Muscle of leg (tissue), 11 donors: ENCODE measurements around the gene CCDC9. TPM values are rescaled to one million over a fixed set of nuclear protein-coding genes. Genes with fewer than 3 reads are reported as not detected.
"Not testable (repeated sequence)": the region's sequence is repeated elsewhere in the genome, so short reads cannot be mapped to it uniquely, and the experiment has no call there.

Experiments used
- DNase-seq: peaks from one replicate; pipeline ENCODE4 v3.0.0; 2013
- H3K27ac ChIP-seq: one replicate; pipeline ENCODE4 v1.5.1; 2013; ENCODE audit warnings: mild to moderate bottlenecking, low read length, control low read depth
- H3K27me3 ChIP-seq: one replicate; pipeline ENCODE4 v1.6.1; 2013; ENCODE audit warnings: low read length; ENCODE audit not compliant: control insufficient read depth, insufficient read depth
- H3K36me3 ChIP-seq: one replicate; pipeline ENCODE4 v1.6.1; 2013; ENCODE audit warnings: low read length; ENCODE audit not compliant: control insufficient read depth, insufficient read depth
- H3K4me1 ChIP-seq: one replicate; pipeline ENCODE4 v1.6.1; 2013; ENCODE audit warnings: low read length; ENCODE audit not compliant: control insufficient read depth, insufficient read depth
- H3K4me3 ChIP-seq: one replicate; pipeline ENCODE4 v1.5.1; 2013; ENCODE audit warnings: low read length, control low read depth
- H3K9me3 ChIP-seq: replicated peaks from 2 replicates; pipeline ENCODE4 v1.6.1; 2013; ENCODE audit warnings: low read depth, low read length; ENCODE audit not compliant: control insufficient read depth
- WGBS: methylation state at CpG from one replicate; pipeline ENCODE4 v1.1.5; 2013; ENCODE audit warnings: missing lambda C conversion rate; ENCODE audit not compliant: insufficient coverage; 5-methylcytosine and 5-hydroxymethylcytosine counted together
- polyA plus RNA-seq, 8 donors: library from polyadenylated mRNA; unstranded; fragments of 120-200 nt; gene quantifications; one replicate each; pipeline versions ENCODE4 v1.2.1 to v1.2.3, GENCODE V29; 2013; ENCODE audit warnings: inconsistent platforms in 1 of 8, low replicate concordance in 1 of 8; ENCODE audit not compliant: insufficient read length in 8 of 8, insufficient read depth in 1 of 8
- total RNA-seq: library from RNA; stranded (reverse); fragments of 120-200 nt; gene quantifications from one replicate; pipeline ENCODE4 v1.2.4, GENCODE V29; 2013

CCDC9 gene
- total and polyA plus RNA-seq, 9 donors: 7.1 to 28.2 (median 22.0) TPM

- H3K27ac ChIP-seq, DNase-seq, H3K27me3 ChIP-seq, H3K4me3 ChIP-seq, H3K9me3 ChIP-seq: not testable (repeated sequence)
- Histone ChIP-seq H3K36me3 (peaks cover 75% of the 10 kb centered on the region), H3K4me1 (peaks cover 22% of the 10 kb centered on the region)
- 92% methylated on average over 8 of the region's 14 CpGs for WGBS
Measured at GRCh38 chr19:47261946-47262793, 5.8 kb downstream of the CCDC9 start.

- Histone ChIP-seq H3K27ac (no peak overlapping the region), H3K4me1 (peaks cover 13% of the 10 kb centered on the region), H3K36me3 (peaks cover 76% of the 10 kb centered on the region), H3K9me3 (no peaks in the 10 kb centered on the region), H3K27me3 (no peaks in the 10 kb centered on the region), H3K4me3 (no peak overlapping the region)
- 93% methylated on average over 30 of the region's 30 CpGs for WGBS
- no peak for DNase-seq
Measured at GRCh38 chr19:47264629-47265028, 8.3 kb downstream of the CCDC9 start.

DNA sequence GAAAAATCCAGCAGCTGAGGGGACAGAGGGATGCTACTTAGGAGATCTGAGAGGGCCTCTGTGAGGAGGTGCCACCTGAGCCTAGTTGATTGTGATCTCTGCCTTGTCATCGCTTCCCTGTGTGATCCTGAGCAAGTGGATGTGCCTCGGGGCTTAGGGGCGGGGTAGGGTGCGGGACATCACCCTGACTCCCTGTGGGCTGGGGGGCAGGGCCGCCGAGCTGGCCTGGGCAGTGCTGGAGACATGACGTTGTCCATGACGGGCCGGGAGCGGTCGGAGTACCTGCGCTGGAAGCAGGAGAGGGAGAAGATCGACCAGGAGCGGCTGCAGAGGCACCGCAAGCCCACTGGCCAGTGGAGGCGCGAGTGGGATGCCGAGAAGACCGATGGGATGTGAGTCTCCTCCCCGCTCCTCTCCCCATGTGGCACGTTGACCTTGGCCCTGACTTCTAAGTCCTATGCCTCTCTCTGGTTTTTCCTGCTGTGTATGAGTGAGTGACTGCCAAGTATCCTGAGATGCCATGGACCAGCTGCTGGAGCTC is 10.1 kb downstream of the CCDC9 start:
- 85% methylated on average over 12 of the region's 21 CpGs for WGBS

GRCh38 chr19:47267350-47267759 is 11.0 kb downstream of the CCDC9 start:
- H3K27ac ChIP-seq: peak overlapping the region; percentile 69
- H3K4me1 ChIP-seq: peaks cover 16% of the 10 kb centered on the region
- H3K36me3 ChIP-seq: peaks cover 78% of the 10 kb centered on the region
- 76% methylated on average over 12 of the region's 14 CpGs for WGBS
- H3K9me3 ChIP-seq: no peaks in the 10 kb centered on the region
- H3K27me3 ChIP-seq: no peaks in the 10 kb centered on the region
- DNase-seq: peak; percentile 74
- H3K4me3 ChIP-seq: no peak overlapping the region

More for the DNA sequence above, 10.1 kb downstream of the CCDC9 start:
- Histone ChIP-seq H3K9me3 (no peaks in the 10 kb centered on the region), H3K36me3 (peaks cover 76% of the 10 kb centered on the region), H3K4me1 (peaks cover 13% of the 10 kb centered on the region), H3K4me3 (no peak overlapping the region), H3K27ac (no peak overlapping the region), H3K27me3 (no peaks in the 10 kb centered on the region)
- no peak for DNase-seq

- H3K4me3 ChIP-seq: no peak overlapping the region
- no peaks in the 10 kb centered on the region for H3K27me3 ChIP-seq
- DNase-seq: no peak
- peaks cover 23% of the 10 kb centered on the region for H3K4me1 ChIP-seq
- WGBS: no CpG with 5 or more reads among the region's 6 CpGs
- H3K36me3 ChIP-seq: peaks cover 71% of the 10 kb centered on the region
- no peaks in the 10 kb centered on the region for H3K9me3 ChIP-seq
- H3K27ac ChIP-seq: no peak overlapping the region
Measured at GRCh38 chr19:47268028-47268427, 11.7 kb downstream of the CCDC9 start.

DNA sequence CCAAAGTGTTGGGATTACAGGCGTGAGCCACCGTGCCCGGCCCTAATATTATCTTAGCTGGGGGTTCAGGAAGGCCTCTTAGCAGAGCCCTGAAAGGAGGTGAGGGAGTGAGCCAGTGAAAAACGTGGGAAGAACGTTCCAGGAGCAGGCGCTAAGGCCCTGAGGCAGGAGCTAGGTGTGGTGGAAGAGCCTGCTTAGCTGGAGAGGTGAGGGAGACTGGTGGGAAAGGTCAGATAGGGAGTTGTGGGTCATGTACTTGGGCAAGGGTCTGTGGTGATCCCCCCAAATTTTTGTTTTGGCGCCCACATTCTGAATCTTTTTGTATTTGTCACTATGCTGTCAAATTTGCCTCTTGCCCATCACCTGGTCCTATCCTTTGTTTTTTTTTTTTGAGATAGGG is 13.3 kb downstream of the CCDC9 start:
- no peak for DNase-seq
- H3K4me3 ChIP-seq: no peak overlapping the region
- peaks cover 61% of the 10 kb centered on the region for H3K36me3 ChIP-seq
- WGBS: 92% methylated on average over 6 of the region's 7 CpGs
- H3K27ac ChIP-seq: no peak overlapping the region
- no peaks in the 10 kb centered on the region for H3K27me3 ChIP-seq
- peaks cover 28% of the 10 kb centered on the region for H3K4me1 ChIP-seq
- H3K9me3 ChIP-seq: no peaks in the 10 kb centered on the region

GRCh38 chr19:47270408-47270807 is 14.1 kb downstream of the CCDC9 start:
- Histone ChIP-seq H3K27me3 (no peaks in the 10 kb centered on the region), H3K27ac (no peak overlapping the region), H3K9me3 (no peaks in the 10 kb centered on the region), H3K4me1 (peaks cover 31% of the 10 kb centered on the region), H3K4me3 (no peak overlapping the region), H3K36me3 (peaks cover 53% of the 10 kb centered on the region)
- DNase-seq: no peak
- 90% methylated on average over 6 of the region's 10 CpGs for WGBS

DNA sequence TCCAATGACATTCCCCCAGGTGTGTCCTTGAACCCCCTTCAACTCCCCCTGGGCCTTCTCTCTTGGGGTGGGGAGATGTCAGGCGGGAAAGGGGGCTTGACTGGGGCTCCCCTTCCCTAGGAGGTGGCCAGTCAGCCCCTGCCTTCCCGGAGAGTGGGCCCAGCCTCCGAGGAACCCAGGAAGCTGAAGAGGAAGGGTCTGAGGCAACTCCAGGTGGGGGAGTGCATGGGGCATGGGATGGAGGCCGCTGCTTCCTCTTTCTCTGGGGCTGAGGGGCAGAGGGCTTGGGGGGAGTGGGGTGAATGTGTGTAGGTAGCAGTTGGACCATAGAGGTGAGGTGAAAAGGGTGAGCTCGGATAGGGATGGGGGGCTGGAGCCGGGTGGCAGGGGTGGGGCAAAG is 15.6 kb downstream of the CCDC9 start:
- H3K27ac ChIP-seq: no peak overlapping the region
- no peaks in the 10 kb centered on the region for H3K27me3 ChIP-seq
- H3K36me3 ChIP-seq: peaks cover 46% of the 10 kb centered on the region
- H3K4me1 ChIP-seq: peaks cover 37% of the 10 kb centered on the region
- no peak for DNase-seq
- no peaks in the 10 kb centered on the region for H3K9me3 ChIP-seq
- no peak overlapping the region for H3K4me3 ChIP-seq
- WGBS: 43% methylated on average over 5 of the region's 6 CpGs

DNA sequence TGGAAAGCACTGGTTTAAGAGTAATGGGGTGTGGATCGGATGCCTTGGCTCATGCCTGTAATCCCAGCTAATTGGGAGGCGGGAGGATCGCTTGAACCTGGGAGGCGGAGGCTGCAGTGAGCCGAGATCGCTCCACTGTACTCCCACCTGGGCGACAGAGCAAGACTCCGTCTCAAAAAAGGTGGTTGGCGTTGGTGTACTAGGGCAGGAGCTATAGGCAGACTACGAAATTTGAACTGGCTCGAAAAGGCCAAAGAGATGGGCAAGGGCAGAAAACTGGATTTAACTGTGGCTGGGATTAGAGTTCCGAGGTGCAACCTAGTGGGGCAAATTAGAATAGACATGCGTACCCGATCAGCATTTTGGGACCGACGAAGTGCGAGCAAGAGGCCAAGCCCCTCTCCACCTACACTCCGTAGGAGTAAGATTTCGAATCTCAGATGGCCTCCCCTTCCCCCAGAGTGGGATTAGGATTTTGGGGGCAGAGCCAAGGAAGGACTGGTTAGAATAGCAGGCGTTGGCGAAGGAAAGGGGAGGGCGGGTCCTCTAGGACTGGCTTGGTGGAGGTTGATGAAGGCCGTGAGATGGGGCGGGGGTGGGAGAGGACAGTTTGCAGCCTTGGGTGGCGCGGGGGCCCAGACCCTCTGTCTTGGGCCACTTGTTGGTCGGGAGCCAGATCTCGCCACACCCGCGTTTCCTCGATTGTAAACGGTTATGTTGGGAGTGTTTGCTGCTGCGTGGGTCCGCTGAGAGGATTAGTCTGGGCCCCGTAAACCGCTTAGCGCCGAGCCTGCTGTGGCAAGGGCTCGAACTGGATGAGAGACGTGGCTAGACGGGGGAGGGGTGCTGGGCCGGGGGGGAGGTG is 16.4 kb downstream of the CCDC9 start:
- Histone ChIP-seq H3K9me3 (no peaks in the 10 kb centered on the region), H3K27me3 (no peaks in the 10 kb centered on the region), H3K27ac (peak overlapping the region; percentile 99), H3K4me3 (peak overlapping the region; percentile 70), H3K36me3 (peaks cover 41% of the 10 kb centered on the region), H3K4me1 (peaks cover 35% of the 10 kb centered on the region)
- 26% methylated on average over 16 of the region's 42 CpGs for WGBS
- DNase-seq: peak; percentile 85
